ENCODE measurements around the gene CA10.

CA10 gene

GRCh38 chr17:51995797-51996403, 162.6 kb downstream of the CA10 start:
- no peaks in the 10 kb centered on the region for H3K36me3 ChIP-seq (ENCODE audit: insufficient read depth, low read depth, low read length)
- no peaks in the 10 kb centered on the region for H3K9me3 ChIP-seq (ENCODE audit: insufficient read depth, low read depth, low read length)
- no peak overlapping the region for H3K4me3 ChIP-seq (ENCODE audit: low read length)
- H3K27ac ChIP-seq (ENCODE audit: low read length): no peak overlapping the region
- no peaks in the 10 kb centered on the region for H3K27me3 ChIP-seq (ENCODE audit: insufficient read depth, low read length)
- no peak overlapping the region for H3K9ac ChIP-seq (ENCODE audit: low read depth, low read length)
- H3K4me1 ChIP-seq (ENCODE audit: insufficient read depth, low read length): no peaks in the 10 kb centered on the region

- Histone ChIP-seq H3K27me3 (ENCODE audit: insufficient read depth, low read length) (no peaks in the 10 kb centered on the region), H3K9ac (ENCODE audit: low read depth, low read length) (no peak overlapping the region), H3K9me3 (ENCODE audit: insufficient read depth, low read depth, low read length) (no peaks in the 10 kb centered on the region), H3K36me3 (ENCODE audit: insufficient read depth, low read depth, low read length) (no peaks in the 10 kb centered on the region), H3K4me3 (ENCODE audit: low read length) (no peak overlapping the region), H3K4me1 (ENCODE audit: insufficient read depth, low read length) (no peaks in the 10 kb centered on the region), H3K27ac (ENCODE audit: low read length) (no peak overlapping the region)
Observed at GRCh38 chr17:51992864-51993416, 165.6 kb downstream of the CA10 start.

- no peaks in the 10 kb centered on the region for H3K36me3 ChIP-seq (ENCODE audit: insufficient read depth, low read depth, low read length)
- no peak overlapping the region for H3K9ac ChIP-seq (ENCODE audit: low read depth, low read length)
- no peak overlapping the region for H3K4me3 ChIP-seq (ENCODE audit: low read length)
- H3K9me3 ChIP-seq (ENCODE audit: insufficient read depth, low read depth, low read length): no peaks in the 10 kb centered on the region
- H3K27ac ChIP-seq (ENCODE audit: low read length): no peak overlapping the region
- H3K27me3 ChIP-seq (ENCODE audit: insufficient read depth, low read length): no peaks in the 10 kb centered on the region
- no peaks in the 10 kb centered on the region for H3K4me1 ChIP-seq (ENCODE audit: insufficient read depth, low read length)
Observed at GRCh38 chr17:51971121-51971520, 187.4 kb downstream of the CA10 start.

GRCh38 chr17:51961689-51962088, 196.8 kb downstream of the CA10 start:
- Histone ChIP-seq H3K9me3 (ENCODE audit: insufficient read depth, low read depth, low read length) (peaks cover 12% of the 10 kb centered on the region; the same call in 1 of the 2 replicates), H3K36me3 (ENCODE audit: insufficient read depth, low read depth, low read length) (no peaks in the 10 kb centered on the region), H3K27me3 (ENCODE audit: insufficient read depth, low read length) (no peaks in the 10 kb centered on the region), H3K27ac (ENCODE audit: low read length) (no peak overlapping the region), H3K4me3 (ENCODE audit: low read length) (no peak overlapping the region), H3K4me1 (ENCODE audit: insufficient read depth, low read length) (no peaks in the 10 kb centered on the region), H3K9ac (ENCODE audit: low read depth, low read length) (no peak overlapping the region)

GRCh38 chr17:51957786-51958185, 200.7 kb downstream of the CA10 start:
- H3K9me3 ChIP-seq (ENCODE audit: insufficient read depth, low read depth, low read length): peaks cover 12% of the 10 kb centered on the region; the same call in 1 of the 2 replicates
- H3K4me1 ChIP-seq (ENCODE audit: insufficient read depth, low read length): no peaks in the 10 kb centered on the region
- H3K27ac ChIP-seq (ENCODE audit: low read length): no peak overlapping the region
- H3K4me3 ChIP-seq (ENCODE audit: low read length): no peak overlapping the region
- H3K27me3 ChIP-seq (ENCODE audit: insufficient read depth, low read length): no peaks in the 10 kb centered on the region
- no peaks in the 10 kb centered on the region for H3K36me3 ChIP-seq (ENCODE audit: insufficient read depth, low read depth, low read length)
- no peak overlapping the region for H3K9ac ChIP-seq (ENCODE audit: low read depth, low read length)

GRCh38 chr17:51955245-51955644, 203.3 kb downstream of the CA10 start:
- no peaks in the 10 kb centered on the region for H3K9me3 ChIP-seq (ENCODE audit: insufficient read depth, low read depth, low read length)
- no peaks in the 10 kb centered on the region for H3K4me1 ChIP-seq (ENCODE audit: insufficient read depth, low read length)
- no peak overlapping the region for H3K9ac ChIP-seq (ENCODE audit: low read depth, low read length)
- no peak overlapping the region for H3K27ac ChIP-seq (ENCODE audit: low read length)
- no peaks in the 10 kb centered on the region for H3K27me3 ChIP-seq (ENCODE audit: insufficient read depth, low read length)
- no peak overlapping the region for H3K4me3 ChIP-seq (ENCODE audit: low read length)
- H3K36me3 ChIP-seq (ENCODE audit: insufficient read depth, low read depth, low read length): no peaks in the 10 kb centered on the region

GRCh38 chr17:51954232-51954765, 204.2 kb downstream of the CA10 start:
- H3K36me3 ChIP-seq (ENCODE audit: insufficient read depth, low read depth, low read length): no peaks in the 10 kb centered on the region
- no peaks in the 10 kb centered on the region for H3K9me3 ChIP-seq (ENCODE audit: insufficient read depth, low read depth, low read length)
- H3K27me3 ChIP-seq (ENCODE audit: insufficient read depth, low read length): no peaks in the 10 kb centered on the region
- H3K27ac ChIP-seq (ENCODE audit: low read length): no peak overlapping the region
- H3K4me1 ChIP-seq (ENCODE audit: insufficient read depth, low read length): no peaks in the 10 kb centered on the region
- no peak overlapping the region for H3K4me3 ChIP-seq (ENCODE audit: low read length)
- H3K9ac ChIP-seq (ENCODE audit: low read depth, low read length): no peak overlapping the region

GRCh38 chr17:51951741-51952140, 206.8 kb downstream of the CA10 start:
- H3K9me3 ChIP-seq (ENCODE audit: insufficient read depth, low read depth, low read length): no peaks in the 10 kb centered on the region
- H3K27me3 ChIP-seq (ENCODE audit: insufficient read depth, low read length): no peaks in the 10 kb centered on the region
- no peak overlapping the region for H3K27ac ChIP-seq (ENCODE audit: low read length)
- no peak overlapping the region for H3K4me3 ChIP-seq (ENCODE audit: low read length)
- H3K4me1 ChIP-seq (ENCODE audit: insufficient read depth, low read length): no peaks in the 10 kb centered on the region
- H3K36me3 ChIP-seq (ENCODE audit: insufficient read depth, low read depth, low read length): no peaks in the 10 kb centered on the region
- no peak overlapping the region for H3K9ac ChIP-seq (ENCODE audit: low read depth, low read length)

GRCh38 chr17:51948128-51948527, 210.4 kb downstream of the CA10 start:
- Histone ChIP-seq H3K36me3 (ENCODE audit: insufficient read depth, low read depth, low read length) (no peaks in the 10 kb centered on the region), H3K4me1 (ENCODE audit: insufficient read depth, low read length) (no peaks in the 10 kb centered on the region), H3K27ac (ENCODE audit: low read length) (no peak overlapping the region), H3K9me3 (ENCODE audit: insufficient read depth, low read depth, low read length) (no peaks in the 10 kb centered on the region), H3K4me3 (ENCODE audit: low read length) (no peak overlapping the region), H3K9ac (ENCODE audit: low read depth, low read length) (no peak overlapping the region), H3K27me3 (ENCODE audit: insufficient read depth, low read length) (no peaks in the 10 kb centered on the region)

GRCh38 chr17:51947160-51947735, 211.3 kb downstream of the CA10 start:
- Histone ChIP-seq H3K9me3 (ENCODE audit: insufficient read depth, low read depth, low read length) (no peaks in the 10 kb centered on the region), H3K27ac (ENCODE audit: low read length) (no peak overlapping the region), H3K9ac (ENCODE audit: low read depth, low read length) (no peak overlapping the region), H3K27me3 (ENCODE audit: insufficient read depth, low read length) (no peaks in the 10 kb centered on the region), H3K36me3 (ENCODE audit: insufficient read depth, low read depth, low read length) (no peaks in the 10 kb centered on the region), H3K4me3 (ENCODE audit: low read length) (no peak overlapping the region), H3K4me1 (ENCODE audit: insufficient read depth, low read length) (no peaks in the 10 kb centered on the region)

GRCh38 chr17:51946311-51946710, 212.2 kb downstream of the CA10 start:
- no peak overlapping the region for H3K27ac ChIP-seq (ENCODE audit: low read length)
- no peaks in the 10 kb centered on the region for H3K36me3 ChIP-seq (ENCODE audit: insufficient read depth, low read depth, low read length)
- H3K9me3 ChIP-seq (ENCODE audit: insufficient read depth, low read depth, low read length): no peaks in the 10 kb centered on the region
- no peak overlapping the region for H3K4me3 ChIP-seq (ENCODE audit: low read length)
- H3K4me1 ChIP-seq (ENCODE audit: insufficient read depth, low read length): no peaks in the 10 kb centered on the region
- no peak overlapping the region for H3K9ac ChIP-seq (ENCODE audit: low read depth, low read length)
- H3K27me3 ChIP-seq (ENCODE audit: insufficient read depth, low read length): no peaks in the 10 kb centered on the region

- no peak overlapping the region for H3K4me3 ChIP-seq (ENCODE audit: low read length)
- H3K27me3 ChIP-seq (ENCODE audit: insufficient read depth, low read length): no peaks in the 10 kb centered on the region
- no peaks in the 10 kb centered on the region for H3K36me3 ChIP-seq (ENCODE audit: insufficient read depth, low read depth, low read length)
- H3K9ac ChIP-seq (ENCODE audit: low read depth, low read length): no peak overlapping the region
- H3K27ac ChIP-seq (ENCODE audit: low read length): no peak overlapping the region
- no peaks in the 10 kb centered on the region for H3K4me1 ChIP-seq (ENCODE audit: insufficient read depth, low read length)
- no peaks in the 10 kb centered on the region for H3K9me3 ChIP-seq (ENCODE audit: insufficient read depth, low read depth, low read length)
Observed at GRCh38 chr17:51941272-51941671, 217.2 kb downstream of the CA10 start.
